SU-DHL-6 (cell line): ENCODE data around the gene ARNT2.

ENCODE experiments used
- H2AFZ ChIP-seq: fragments of 200-600 bp; sonication (generic); 2 replicates; pipeline ENCODE4 v1.6.1; 2014; ENCODE audit warnings: low read depth, mild to moderate bottlenecking, moderate library complexity, mixed read lengths, antibody characterized with exemption, low read length; ENCODE audit not compliant: severe bottlenecking
- H3F3A ChIP-seq: fragments of 200-600 bp; shearing (Covaris generic); 2 replicates; pipeline ENCODE4 v1.6.0; 2016; ENCODE audit warnings: antibody characterized with exemption, mild to moderate bottlenecking; ENCODE audit not compliant: insufficient read depth
- H3K27ac ChIP-seq: fragments of 200-600 bp; sonication (generic); 2 replicates; pipeline ENCODE4 v1.5.1; 2016; ENCODE audit warnings: low read depth, mild to moderate bottlenecking, low read length, moderate library complexity, mixed read lengths
- H3K27me3 ChIP-seq: fragments of 200-600 bp; sonication (generic), shearing (Covaris generic); 2 replicates; pipeline ENCODE4 v1.6.0; 2014; ENCODE audit warnings: mild to moderate bottlenecking, low read length
- H3K36me3 ChIP-seq: fragments of 200-600 bp; sonication (generic); 2 replicates; pipeline ENCODE4 v1.6.1; 2014; ENCODE audit warnings: mild to moderate bottlenecking, low read length, mixed read lengths
- H3K4me2 ChIP-seq: fragments of 300-600, 200-600 bp; shearing (Covaris generic), sonication (generic); 2 replicates; pipeline ENCODE4 v1.6.0; 2014; ENCODE audit warnings: low read length, low read depth, mild to moderate bottlenecking; ENCODE audit not compliant: poor library complexity, severe bottlenecking
- H3K4me3 ChIP-seq: fragments of 200-600 bp; sonication (generic); 2 replicates; pipeline ENCODE4 v1.5.1; 2014; ENCODE audit warnings: antibody characterized with exemption, low read length, mild to moderate bottlenecking, mixed read lengths; ENCODE audit not compliant: insufficient read depth, poor library complexity, severe bottlenecking
- H3K79me2 ChIP-seq: fragments of 200-600 bp; sonication (generic); 2 replicates; pipeline ENCODE4 v1.6.1; 2014; ENCODE audit warnings: mild to moderate bottlenecking, low read length, moderate library complexity; ENCODE audit not compliant: insufficient read depth
- H3K9ac ChIP-seq: fragments of 200-600 bp; sonication (generic); 2 replicates; pipeline ENCODE4 v1.7.0; 2014; ENCODE audit warnings: mild to moderate bottlenecking, low read length
- H3K9me2 ChIP-seq: fragments of 200-600 bp; sonication (generic); replicated peaks from 2 replicates; pipeline ENCODE4 v1.6.1; 2014; ENCODE audit warnings: low read length; ENCODE audit not compliant: insufficient read depth
- H3K9me3 ChIP-seq: fragments of 200-600 bp; sonication (generic); 2 replicates; pipeline ENCODE4 v1.6.1; 2014; ENCODE audit warnings: low read length, mixed read lengths; ENCODE audit not compliant: insufficient read depth
- H4K20me1 ChIP-seq: fragments of 200-600 bp; sonication (generic); 2 replicates; pipeline ENCODE4 v1.6.1; 2014; ENCODE audit warnings: low read depth, mild to moderate bottlenecking, antibody characterized with exemption, low read length, moderate library complexity, mixed read lengths
- CTCF ChIP-seq: fragments of 200-600 bp; sonication (generic); IDR thresholded peaks from one replicate; pipeline ENCODE4 v1.5.1; 2017; ENCODE audit warnings: antibody characterized with exemption, mild to moderate bottlenecking, low read length, moderate library complexity; ENCODE audit not compliant: insufficient read depth, poor library complexity, severe bottlenecking
- EZH2phosphoT487 ChIP-seq: fragments of 200-600 bp; sonication (generic), shearing (Covaris generic); conservative IDR thresholded peaks from 2 replicates; pipeline ENCODE4 v1.6.1; 2018; ENCODE audit warnings: mild to moderate bottlenecking, antibody characterized with exemption, low read length, moderate library complexity, mixed read lengths

The ARNT2 gene

DNA sequence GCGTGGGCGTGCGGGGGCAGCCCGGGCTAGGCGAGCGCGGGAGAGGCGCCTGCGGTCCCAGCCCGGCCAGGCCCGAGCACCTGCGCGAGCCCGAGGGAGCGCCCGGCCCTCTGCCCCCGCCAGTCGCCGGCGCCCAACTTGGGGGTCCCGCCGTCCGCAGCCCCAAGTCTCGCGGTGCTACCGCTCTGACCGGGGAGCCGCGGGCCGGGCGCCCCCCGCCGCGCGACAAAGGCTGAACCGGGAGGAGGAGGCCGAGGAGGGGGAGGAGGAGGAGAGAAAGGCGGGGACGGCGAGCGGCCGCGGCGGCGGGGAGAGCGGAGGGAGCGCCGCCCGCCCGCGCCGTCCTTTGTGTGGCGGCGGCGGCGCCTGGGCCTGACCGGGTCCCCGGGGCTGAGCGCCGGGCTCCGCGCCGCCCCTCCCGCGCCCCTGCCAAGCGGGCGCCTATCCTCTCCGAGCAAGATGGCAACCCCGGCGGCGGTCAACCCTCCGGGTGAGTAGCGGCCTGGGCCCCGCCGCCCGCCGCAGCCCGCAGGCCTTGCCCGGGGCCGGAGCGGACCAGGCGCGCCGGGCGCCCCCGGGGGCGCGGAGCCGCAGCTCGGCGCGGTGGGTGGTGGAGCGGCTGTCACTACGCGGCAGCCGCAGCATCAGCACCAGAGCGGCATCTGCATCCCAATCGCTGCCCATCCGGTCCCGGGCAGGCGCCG lies at the start of gene ARNT2:
TSS of gene ARNT2 (plus strand) at position 326 of the 704 bp plus-strand sequence. CDS start at position 460, 134 bp downstream.
- no peaks in the 10 kb centered on the region for H3K79me2 ChIP-seq
- no peak within 1 kb of the TSS for H3K4me2 ChIP-seq
- no peak within 1 kb of the TSS for H3K27ac ChIP-seq
- no peaks in the 10 kb centered on the region for H3K27me3 ChIP-seq
- H2AFZ ChIP-seq, result no peak within 1 kb of the TSS
- H3F3A ChIP-seq, result no peaks in the 10 kb centered on the region
- TF ChIP-seq EZH2phosphoT487, result no peak
- TF ChIP-seq CTCF, result no peak
- no peaks in the 10 kb centered on the region for H4K20me1 ChIP-seq
- H3K9ac ChIP-seq, result no peak within 1 kb of the TSS
- no peak within 1 kb of the TSS for H3K4me3 ChIP-seq
- H3K9me3 ChIP-seq, result no peaks in the 10 kb centered on the region
- no peaks in the 10 kb centered on the region for H3K9me2 ChIP-seq
- no peaks in the 10 kb centered on the region for H3K36me3 ChIP-seq

DNA sequence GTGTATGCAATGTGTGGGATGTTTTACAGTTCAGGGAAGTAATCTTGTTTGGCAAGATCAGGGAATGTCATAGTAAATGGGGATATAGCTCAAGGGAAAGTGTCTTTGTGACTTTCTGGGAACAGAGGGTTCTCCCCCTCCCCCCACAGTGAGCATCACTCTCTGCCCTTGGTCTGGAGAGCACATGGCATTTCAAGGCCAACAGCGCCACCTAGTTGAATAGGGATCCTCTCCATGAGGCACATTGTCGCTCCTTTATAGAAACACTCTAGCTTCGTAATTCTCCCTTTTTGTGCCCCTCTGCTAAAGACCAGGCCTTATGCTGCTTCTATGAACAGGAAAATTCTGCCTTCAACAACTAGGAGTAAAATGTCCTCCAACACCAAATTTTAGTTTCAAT lies 37.1 kb upstream of the ARNT2 start:
- H2AFZ ChIP-seq, result no peak overlapping the region
- H3K9me3 ChIP-seq, result 0 out of 2 replicates have a peak, but pooled peaks cover 6% of the 10 kb centered on the region
- no peaks in the 10 kb centered on the region for H3F3A ChIP-seq
- no peak overlapping the region for H3K27ac ChIP-seq
- H3K9me2 ChIP-seq, result no peaks in the 10 kb centered on the region
- H4K20me1 ChIP-seq, result no peaks in the 10 kb centered on the region
- H3K79me2 ChIP-seq, result no peaks in the 10 kb centered on the region
- no peaks in the 10 kb centered on the region for H3K36me3 ChIP-seq
- no peaks in the 10 kb centered on the region for H3K27me3 ChIP-seq
- H3K4me2 ChIP-seq, result no peak overlapping the region
- TF ChIP-seq CTCF, result peak; percentile 26
- no peak for TF ChIP-seq EZH2phosphoT487
- no peak overlapping the region for H3K4me3 ChIP-seq
- no peak overlapping the region for H3K9ac ChIP-seq

DNA sequence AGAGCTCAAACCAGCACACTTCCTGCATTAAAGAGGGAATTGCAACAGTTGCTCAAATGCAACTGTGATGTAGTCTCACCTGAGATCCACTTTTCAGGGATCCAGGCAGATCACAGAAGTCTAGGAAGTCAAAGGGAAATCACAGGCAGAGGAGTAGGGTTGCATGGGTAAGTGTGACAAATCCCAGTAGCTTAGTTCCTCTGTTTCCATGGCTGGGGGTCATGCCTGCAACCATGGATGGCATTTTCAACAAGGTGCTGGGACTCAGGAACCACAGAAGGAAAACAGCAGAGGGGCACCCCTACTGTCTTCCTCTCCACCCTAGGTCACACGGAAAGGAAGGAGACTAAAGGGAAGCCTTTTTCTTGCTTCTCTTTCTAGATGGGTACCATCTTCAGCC lies 36.5 kb upstream of the ARNT2 start:
- no peaks in the 10 kb centered on the region for H3K36me3 ChIP-seq
- no peaks in the 10 kb centered on the region for H3K27me3 ChIP-seq
- H3K9ac ChIP-seq, result no peak overlapping the region
- no peaks in the 10 kb centered on the region for H3K79me2 ChIP-seq
- no peak overlapping the region for H2AFZ ChIP-seq
- H3K27ac ChIP-seq, result no peak overlapping the region
- H4K20me1 ChIP-seq, result no peaks in the 10 kb centered on the region
- no peak overlapping the region for H3K4me3 ChIP-seq
- no peak overlapping the region for H3K4me2 ChIP-seq
- no peaks in the 10 kb centered on the region for H3K9me2 ChIP-seq
- H3F3A ChIP-seq, result no peaks in the 10 kb centered on the region
- TF ChIP-seq CTCF, result no peak
- TF ChIP-seq EZH2phosphoT487, result no peak
- H3K9me3 ChIP-seq, result 0 out of 2 replicates have a peak, but pooled peaks cover 6% of the 10 kb centered on the region
